K562 (cell line): ENCODE results near the gene PDZRN4. TPM values are rescaled to one million over a fixed set of nuclear protein-coding genes. Genes with fewer than 3 reads are reported as not detected.

ENCODE experiments used
- ATAC-seq: fragments of 200-7000 bp; cut with Tn5 transposase; 3 replicates; pipeline ENCODE4 v1.9.1; 2020; ENCODE audit warnings: moderate library complexity
- BruUV-seq: library from RNA; stranded (reverse); fragments of 400-500 nt; replicated peaks from 2 replicates; lab custom pipeline; 2021; lab: Mats Ljungman, UMichigan
- CTCF ChIA-PET: fragments of 300-600 bp; formaldehyde crosslinking; extraction: SDS; loops from one replicate; lab custom pipeline; 2021; ENCODE audit warnings: low intra/inter-chr PET ratio; lab: Yijun Ruan, JAX
- POLR2A ChIA-PET: fragments of 300-600, 350-650 bp; sonication (Branson Sonifier 250); formaldehyde crosslinking; extraction: SDS; loops from one replicate; lab custom pipeline; 2021; ENCODE audit warnings: antibody characterized with exemption, inconsistent platforms; lab: Yijun Ruan, JAX
- DNase-seq, 4 experiments: peaks; one replicate each; pipeline versions ENCODE4 v3.0.0 to v3.0.0-alpha.2; 2011 to 2018; ENCODE audit warnings: low spot score in 3 of 4, mixed read lengths in 3 of 4; ENCODE audit errors: extremely low read depth in 1 of 4
- FAIRE-seq: peaks from 2 replicates; lab custom pipeline; 2011; peaks lifted over from hg19 to GRCh38; lab: Jason Lieb, UNC
- H2AFZ ChIP-seq: 2 replicates; pipeline ENCODE4 v1.6.0; 2011; ENCODE audit warnings: low read depth, low read length, control low read depth, inconsistent platforms
- H3K27ac ChIP-seq: fragments of 200-600 bp; 3 replicates; pipeline ENCODE4 v1.8.0; 2011; ENCODE audit warnings: low read depth, mild to moderate bottlenecking, control low read depth, inconsistent platforms, low read length, moderate library complexity, mixed read lengths; ENCODE audit errors: extremely low read depth
- H3K27me3 ChIP-seq, 2 experiments: fragments of 300-600 bp in 1 of 2; 2 replicates in 1 of 2; 3 replicates in 1 of 2; pipeline versions ENCODE4 v1.6.0 to v1.8.0; 2011; ENCODE audit warnings: inconsistent platforms in 2 of 2, low read length in 2 of 2, mild to moderate bottlenecking in 1 of 2, mixed read lengths in 1 of 2, moderate library complexity in 1 of 2; ENCODE audit not compliant: control insufficient read depth in 2 of 2, insufficient read depth in 2 of 2
- H3K36me3 ChIP-seq: fragments of 300-600 bp; 3 replicates; pipeline ENCODE4 v1.8.0; 2011; ENCODE audit warnings: mild to moderate bottlenecking, low read length, inconsistent platforms; ENCODE audit not compliant: control insufficient read depth, insufficient read depth
- H3K4me1 ChIP-seq, 2 experiments: fragments of 200-600 bp in 1 of 2; replicated peaks in 1 of 2; 2 replicates in 1 of 2; 3 replicates in 1 of 2; pipeline versions ENCODE4 v1.5.1 to v1.8.0; 2011; ENCODE audit warnings: inconsistent platforms in 2 of 2, low read length in 2 of 2, mild to moderate bottlenecking in 1 of 2, mixed read lengths in 1 of 2, moderate library complexity in 1 of 2; ENCODE audit not compliant: control insufficient read depth in 2 of 2, insufficient read depth in 2 of 2
- H3K4me2 ChIP-seq: 2 replicates; pipeline ENCODE4 v1.6.1; 2011; ENCODE audit warnings: low read length, control low read depth, inconsistent platforms, mixed read lengths; ENCODE audit not compliant: insufficient read depth
- H3K4me3 ChIP-seq: fragments of 200-600 bp; sonication (generic), shearing (Covaris generic); 2 replicates; pipeline ENCODE4 v1.5.1; 2016; ENCODE audit warnings: control low read depth, inconsistent platforms
- H3K79me2 ChIP-seq: fragments of 200-600 bp; 3 replicates; pipeline ENCODE4 v1.8.0; 2011; ENCODE audit warnings: low read length, inconsistent platforms; ENCODE audit not compliant: control insufficient read depth, insufficient read depth
- H3K9ac ChIP-seq, 2 experiments: 2 replicates each; pipeline versions ENCODE4 v1.6.0 to v1.6.1; 2011; ENCODE audit warnings: low read depth in 2 of 2, low read length in 2 of 2, control low read depth in 1 of 2, inconsistent platforms in 1 of 2, mild to moderate bottlenecking in 1 of 2, mixed read lengths in 1 of 2; ENCODE audit not compliant: insufficient read depth in 1 of 2
- H3K9me1 ChIP-seq: one replicate; pipeline ENCODE4 v1.6.0; 2011; ENCODE audit warnings: inconsistent platforms, mild to moderate bottlenecking, low read length, moderate library complexity; ENCODE audit not compliant: control insufficient read depth, insufficient read depth
- H3K9me3 ChIP-seq: replicated peaks from 2 replicates; pipeline ENCODE4 v1.5.1; 2011; ENCODE audit warnings: low read depth, low read length, inconsistent platforms; ENCODE audit not compliant: control insufficient read depth, insufficient read depth
- H4K20me1 ChIP-seq: replicated peaks from 2 replicates; pipeline ENCODE4 v1.6.1; 2011; ENCODE audit warnings: low read length, inconsistent platforms, mixed read lengths; ENCODE audit not compliant: control insufficient read depth, insufficient read depth
- NFXL1 ChIP-seq: fragments of 450-650 bp; formaldehyde crosslinking; IDR thresholded peaks from 2 replicates; pipeline ENCODE4 v1.4.0; 2021; ENCODE audit warnings: mild to moderate bottlenecking
- SETDB1 ChIP-seq: IDR thresholded peaks from one replicate; pipeline ENCODE4 v1.6.1; 2012; ENCODE audit warnings: low read length, control low read depth, inconsistent platforms
- SRF ChIP-seq, 2 experiments: fragments of 250-450, 450-650 bp in 1 of 2; sonication (Bioruptor Pico) in 1 of 2; sonication (generic) in 1 of 2; formaldehyde crosslinking; IDR thresholded peaks; 2 replicates each; pipeline versions ENCODE4 v1.5.0 to v1.5.1; 2020 to 2022; ENCODE audit warnings: mild to moderate bottlenecking in 1 of 2, missing genetic modification reagents in 1 of 2
- TOE1 ChIP-seq, 2 experiments: fragments of 450-650 bp in 1 of 2; sonication (generic) in 1 of 2; formaldehyde crosslinking in 1 of 2; IDR thresholded peaks; 2 replicates each; pipeline versions ENCODE4 v1.7.1 to v1.8.0; 2016 to 2022; ENCODE audit warnings: borderline replicate concordance in 2 of 2, mild to moderate bottlenecking in 2 of 2, antibody characterized with exemption in 1 of 2, inconsistent platforms in 1 of 2, low read depth in 1 of 2, missing genetic modification reagents in 1 of 2, moderate library complexity in 1 of 2
- ZNF224 ChIP-seq: sonication (generic); formaldehyde crosslinking; IDR thresholded peaks from 2 replicates; pipeline ENCODE4 v1.8.0; 2022; ENCODE audit warnings: mild to moderate bottlenecking, missing genetic modification reagents
- in situ Hi-C: fragments of 300-500 bp; cut with MboI; formaldehyde crosslinking; loops from 4 replicates; pipeline ENCODE4 v1.15.0; 2018; ENCODE audit warnings: inconsistent platforms, mixed read lengths
- intact Hi-C: fragments of 100-400 bp; cut with micrococcal nuclease; formaldehyde crosslinking; loops from 2 replicates; pipeline ENCODE4 v1.14.2; 2022
- polyA plus RNA-seq, 8 experiments: library from polyadenylated mRNA; depleted of rRNA in 4 of 8; stranded (reverse) in 5 of 8; unstranded in 3 of 8; fragments of >200 nt; fragmentation: Nextera tagmentation in 2 of 8; fragmentation: Illumina TruSeq in 1 of 8; extraction: Ambion mirVana in 2 of 8; extraction: Trizol in 1 of 8; gene quantifications; 2 replicates each; pipeline versions ENCODE4 v1.2.1 to v1.2.3, GENCODE V29; 2011 to 2014; ENCODE audit warnings: inconsistent platforms in 1 of 8, missing spikeins in 1 of 8
- total RNA-seq, 7 experiments: library from RNA; depleted of rRNA in 6 of 7; stranded (reverse); fragments of >200 nt in 6 of 7; fragmentation: Illumina TruSeq in 2 of 7; extraction: Trizol in 2 of 7; gene quantifications; 2 replicates each; pipeline versions ENCODE4 v1.2.1 to v1.2.3, GENCODE V29; 2011 to 2021; ENCODE audit warnings: low replicate concordance in 1 of 7
- TF ChIP-seq, protein P1 (sequence below), 2 experiments: fragments of 450-650 bp in 1 of 2; sonication (generic) in 1 of 2; formaldehyde crosslinking in 1 of 2; IDR thresholded peaks in 1 of 2; conservative IDR thresholded peaks in 1 of 2; 2 replicates each; pipeline versions ENCODE4 v1.6.1 to v1.8.1; 2016 to 2023; ENCODE audit warnings: mild to moderate bottlenecking in 2 of 2, moderate library complexity in 2 of 2, inconsistent platforms in 1 of 2, missing genetic modification reagents in 1 of 2
- TF ChIP-seq, protein P2 (sequence below): fragments of 250-450 bp; sonication (Bioruptor Pico); IDR thresholded peaks from 2 replicates; pipeline ENCODE4 v1.9.0; 2021; ENCODE audit warnings: mild to moderate bottlenecking, inconsistent platforms
- TF ChIP-seq, protein P3 (sequence below), 2 experiments: fragments of 450-650 bp; IDR thresholded peaks; 2 replicates each; pipeline ENCODE4 v1.6.1; 2016
- TF ChIP-seq, protein P4 (sequence below): sonication (generic); formaldehyde crosslinking; IDR thresholded peaks from 2 replicates; pipeline ENCODE4 v1.8.1; 2023; ENCODE audit warnings: missing genetic modification reagents, mild to moderate bottlenecking, borderline replicate concordance

Gene PDZRN4
- total and polyA plus RNA-seq, 9 of the 15 experiments (the other 6 are each of a cell fraction or from before 2014, with no cell fraction given), result not detected

DNA sequence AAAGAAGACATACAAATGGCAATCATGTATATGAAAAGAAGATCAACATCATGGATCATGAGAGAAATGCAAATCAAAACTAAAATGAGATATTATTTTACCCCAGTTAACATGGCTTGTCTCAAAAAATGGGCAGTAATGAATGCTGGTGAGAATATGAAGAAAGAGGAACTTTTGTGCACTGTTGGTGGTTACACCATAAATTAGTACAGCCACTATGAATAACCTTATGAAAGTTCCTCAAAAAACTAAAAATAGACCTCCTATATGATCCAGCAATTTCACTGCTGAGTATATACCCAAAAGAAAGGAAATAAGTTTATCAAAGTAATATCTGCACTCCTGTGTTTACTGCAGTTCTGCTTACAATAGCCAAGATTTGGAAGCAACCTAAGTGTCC, 151.7 kb downstream of the PDZRN4 start:
- no peak for ATAC-seq
- Histone ChIP-seq H2AFZ (no peak overlapping the region), H3K9ac (no peak overlapping the region), H4K20me1 (no peaks in the 10 kb centered on the region), H3K4me2 (no peak overlapping the region), H3K27ac (no peak overlapping the region), H3K9me3 (no peaks in the 10 kb centered on the region), H3K9me1 (no peaks in the 10 kb centered on the region), H3K4me1 (no peaks in the 10 kb centered on the region), H3K27me3 (no peaks in the 10 kb centered on the region), H3K79me2 (no peaks in the 10 kb centered on the region), H3K36me3 (no peaks in the 10 kb centered on the region), H3K4me3 (no peak overlapping the region)
- ChIA-PET POLR2A (no interaction called here), CTCF (no interaction called here)
- intact Hi-C loops (no loop called here), in situ Hi-C loops (no loop called here)
- no peak for FAIRE-seq
- no peak for DNase-seq
- no TSS peak for BruUV-seq
- TF ChIP-seq NFXL1 (no peak), TOE1 (IDR thresholded peaks at IDR 0.05; ENCODE audit: borderline replicate concordance) (no peak), TOE1 (CRISPR knock-in tag; IDR thresholded peaks at IDR 0.05; ENCODE audit: borderline replicate concordance, low read depth) (no peak), SETDB1 (no peak), SRF (CRISPR knock-in tag; IDR thresholded peaks at IDR 0.05) (no peak), ZNF224 (no peak)
- TF ChIP-seq, protein P1, sequence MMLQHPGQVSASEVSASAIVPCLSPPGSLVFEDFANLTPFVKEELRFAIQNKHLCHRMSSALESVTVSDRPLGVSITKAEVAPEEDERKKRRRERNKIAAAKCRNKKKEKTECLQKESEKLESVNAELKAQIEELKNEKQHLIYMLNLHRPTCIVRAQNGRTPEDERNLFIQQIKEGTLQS (IDR thresholded peaks at IDR 0.05), result no peak
- TF ChIP-seq, protein P1 (CRISPR knock-in tag; conservative IDR thresholded peaks at IDR 0.05), result no peak
- TF ChIP-seq, protein P2, sequence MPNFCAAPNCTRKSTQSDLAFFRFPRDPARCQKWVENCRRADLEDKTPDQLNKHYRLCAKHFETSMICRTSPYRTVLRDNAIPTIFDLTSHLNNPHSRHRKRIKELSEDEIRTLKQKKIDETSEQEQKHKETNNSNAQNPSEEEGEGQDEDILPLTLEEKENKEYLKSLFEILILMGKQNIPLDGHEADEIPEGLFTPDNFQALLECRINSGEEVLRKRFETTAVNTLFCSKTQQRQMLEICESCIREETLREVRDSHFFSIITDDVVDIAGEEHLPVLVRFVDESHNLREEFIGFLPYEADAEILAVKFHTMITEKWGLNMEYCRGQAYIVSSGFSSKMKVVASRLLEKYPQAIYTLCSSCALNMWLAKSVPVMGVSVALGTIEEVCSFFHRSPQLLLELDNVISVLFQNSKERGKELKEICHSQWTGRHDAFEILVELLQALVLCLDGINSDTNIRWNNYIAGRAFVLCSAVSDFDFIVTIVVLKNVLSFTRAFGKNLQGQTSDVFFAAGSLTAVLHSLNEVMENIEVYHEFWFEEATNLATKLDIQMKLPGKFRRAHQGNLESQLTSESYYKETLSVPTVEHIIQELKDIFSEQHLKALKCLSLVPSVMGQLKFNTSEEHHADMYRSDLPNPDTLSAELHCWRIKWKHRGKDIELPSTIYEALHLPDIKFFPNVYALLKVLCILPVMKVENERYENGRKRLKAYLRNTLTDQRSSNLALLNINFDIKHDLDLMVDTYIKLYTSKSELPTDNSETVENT (CRISPR knock-in tag), result no peak
- TF ChIP-seq, protein P3, sequence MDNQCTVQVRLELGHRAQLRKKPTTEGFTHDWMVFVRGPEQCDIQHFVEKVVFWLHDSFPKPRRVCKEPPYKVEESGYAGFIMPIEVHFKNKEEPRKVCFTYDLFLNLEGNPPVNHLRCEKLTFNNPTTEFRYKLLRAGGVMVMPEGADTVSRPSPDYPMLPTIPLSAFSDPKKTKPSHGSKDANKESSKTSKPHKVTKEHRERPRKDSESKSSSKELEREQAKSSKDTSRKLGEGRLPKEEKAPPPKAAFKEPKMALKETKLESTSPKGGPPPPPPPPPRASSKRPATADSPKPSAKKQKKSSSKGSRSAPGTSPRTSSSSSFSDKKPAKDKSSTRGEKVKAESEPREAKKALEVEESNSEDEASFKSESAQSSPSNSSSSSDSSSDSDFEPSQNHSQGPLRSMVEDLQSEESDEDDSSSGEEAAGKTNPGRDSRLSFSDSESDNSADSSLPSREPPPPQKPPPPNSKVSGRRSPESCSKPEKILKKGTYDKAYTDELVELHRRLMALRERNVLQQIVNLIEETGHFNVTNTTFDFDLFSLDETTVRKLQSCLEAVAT (IDR thresholded peaks at IDR 0.05), result no peak
- TF ChIP-seq, protein P4, sequence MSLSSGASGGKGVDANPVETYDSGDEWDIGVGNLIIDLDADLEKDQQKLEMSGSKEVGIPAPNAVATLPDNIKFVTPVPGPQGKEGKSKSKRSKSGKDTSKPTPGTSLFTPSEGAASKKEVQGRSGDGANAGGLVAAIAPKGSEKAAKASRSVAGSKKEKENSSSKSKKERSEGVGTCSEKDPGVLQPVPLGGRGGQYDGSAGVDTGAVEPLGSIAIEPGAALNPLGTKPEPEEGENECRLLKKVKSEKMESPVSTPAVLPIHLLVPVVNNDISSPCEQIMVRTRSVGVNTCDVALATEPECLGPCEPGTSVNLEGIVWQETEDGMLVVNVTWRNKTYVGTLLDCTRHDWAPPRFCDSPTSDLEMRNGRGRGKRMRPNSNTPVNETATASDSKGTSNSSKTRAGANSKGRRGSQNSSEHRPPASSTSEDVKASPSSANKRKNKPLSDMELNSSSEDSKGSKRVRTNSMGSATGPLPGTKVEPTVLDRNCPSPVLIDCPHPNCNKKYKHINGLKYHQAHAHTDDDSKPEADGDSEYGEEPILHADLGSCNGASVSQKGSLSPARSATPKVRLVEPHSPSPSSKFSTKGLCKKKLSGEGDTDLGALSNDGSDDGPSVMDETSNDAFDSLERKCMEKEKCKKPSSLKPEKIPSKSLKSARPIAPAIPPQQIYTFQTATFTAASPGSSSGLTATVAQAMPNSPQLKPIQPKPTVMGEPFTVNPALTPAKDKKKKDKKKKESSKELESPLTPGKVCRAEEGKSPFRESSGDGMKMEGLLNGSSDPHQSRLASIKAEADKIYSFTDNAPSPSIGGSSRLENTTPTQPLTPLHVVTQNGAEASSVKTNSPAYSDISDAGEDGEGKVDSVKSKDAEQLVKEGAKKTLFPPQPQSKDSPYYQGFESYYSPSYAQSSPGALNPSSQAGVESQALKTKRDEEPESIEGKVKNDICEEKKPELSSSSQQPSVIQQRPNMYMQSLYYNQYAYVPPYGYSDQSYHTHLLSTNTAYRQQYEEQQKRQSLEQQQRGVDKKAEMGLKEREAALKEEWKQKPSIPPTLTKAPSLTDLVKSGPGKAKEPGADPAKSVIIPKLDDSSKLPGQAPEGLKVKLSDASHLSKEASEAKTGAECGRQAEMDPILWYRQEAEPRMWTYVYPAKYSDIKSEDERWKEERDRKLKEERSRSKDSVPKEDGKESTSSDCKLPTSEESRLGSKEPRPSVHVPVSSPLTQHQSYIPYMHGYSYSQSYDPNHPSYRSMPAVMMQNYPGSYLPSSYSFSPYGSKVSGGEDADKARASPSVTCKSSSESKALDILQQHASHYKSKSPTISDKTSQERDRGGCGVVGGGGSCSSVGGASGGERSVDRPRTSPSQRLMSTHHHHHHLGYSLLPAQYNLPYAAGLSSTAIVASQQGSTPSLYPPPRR (CRISPR knock-in tag), result no peak
